Prostate gland (tissue), 2 donors: ENCODE measurements around the gene ABCA2.

Experiments used
- CTCF ChIP-seq, 4 experiments: fragments of 200-600 bp in 2 of 4; fragments of 450-650 bp in 2 of 4; sonication (generic) in 2 of 4; IDR thresholded peaks; 1 replicate in 3 of 4; 2 replicates in 1 of 4; pipeline ENCODE4 v1.5.1; 2016 to 2019; ENCODE audit warnings: antibody characterized with exemption in 4 of 4, mild to moderate bottlenecking in 2 of 4, moderate library complexity in 2 of 4
- POLR2A ChIP-seq: fragments of 450-650 bp; IDR thresholded peaks from one replicate; pipeline ENCODE4 v1.6.1; 2016; ENCODE audit warnings: antibody characterized with exemption, mild to moderate bottlenecking
- POLR2AphosphoS5 ChIP-seq: sonication (generic); formaldehyde crosslinking; IDR thresholded peaks from one replicate; pipeline ENCODE4 v1.6.1; 2017; ENCODE audit warnings: antibody characterized with exemption

GRCh38 chr9:136994888-136995230 is 33.2 kb downstream of the ABCA2 start:
- TF ChIP-seq POLR2AphosphoS5 (no peak), CTCF (IDR thresholded peaks at IDR 0.05) (no peak), POLR2A (no peak)
